OCI-LY7 (cell line): ENCODE measurements around the gene RAX.

Experiments
- EZH2phosphoT487 ChIP-seq: fragments of 200-600 bp; sonication (generic); IDR thresholded peaks from 2 replicates; pipeline ENCODE4 v1.6.1; 2018; ENCODE audit warnings: low read depth, borderline replicate concordance, mild to moderate bottlenecking, mixed run types, antibody characterized with exemption, low read length, moderate library complexity, mixed read lengths
- TF ChIP-seq, protein P1 (sequence below): fragments of 200-600 bp; sonication (generic); conservative IDR thresholded peaks from 2 replicates; pipeline ENCODE4 v1.5.1; 2014; ENCODE audit warnings: mild to moderate bottlenecking, antibody characterized with exemption, low read length, moderate library complexity, mixed read lengths

DNA sequence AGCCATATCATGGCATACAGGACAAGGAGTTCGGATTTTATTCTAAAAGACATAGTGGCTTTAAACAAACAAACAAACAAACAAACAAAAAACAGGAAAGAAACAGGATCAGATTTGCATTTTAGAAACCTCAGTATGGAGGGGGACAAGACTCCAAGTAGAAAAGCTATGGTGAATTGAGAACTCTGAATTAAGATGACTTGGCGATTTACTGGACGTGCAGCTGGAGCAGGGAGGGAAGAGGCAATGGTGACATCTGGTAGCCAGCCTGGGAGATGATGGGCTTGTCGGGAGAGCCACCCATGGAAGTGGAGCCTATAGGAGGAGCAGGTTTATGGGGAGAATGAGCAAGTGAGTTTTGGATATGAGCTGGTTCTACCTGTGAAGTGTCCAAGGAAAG lies 32.0 kb upstream of the RAX start:
- TF ChIP-seq, protein P1, sequence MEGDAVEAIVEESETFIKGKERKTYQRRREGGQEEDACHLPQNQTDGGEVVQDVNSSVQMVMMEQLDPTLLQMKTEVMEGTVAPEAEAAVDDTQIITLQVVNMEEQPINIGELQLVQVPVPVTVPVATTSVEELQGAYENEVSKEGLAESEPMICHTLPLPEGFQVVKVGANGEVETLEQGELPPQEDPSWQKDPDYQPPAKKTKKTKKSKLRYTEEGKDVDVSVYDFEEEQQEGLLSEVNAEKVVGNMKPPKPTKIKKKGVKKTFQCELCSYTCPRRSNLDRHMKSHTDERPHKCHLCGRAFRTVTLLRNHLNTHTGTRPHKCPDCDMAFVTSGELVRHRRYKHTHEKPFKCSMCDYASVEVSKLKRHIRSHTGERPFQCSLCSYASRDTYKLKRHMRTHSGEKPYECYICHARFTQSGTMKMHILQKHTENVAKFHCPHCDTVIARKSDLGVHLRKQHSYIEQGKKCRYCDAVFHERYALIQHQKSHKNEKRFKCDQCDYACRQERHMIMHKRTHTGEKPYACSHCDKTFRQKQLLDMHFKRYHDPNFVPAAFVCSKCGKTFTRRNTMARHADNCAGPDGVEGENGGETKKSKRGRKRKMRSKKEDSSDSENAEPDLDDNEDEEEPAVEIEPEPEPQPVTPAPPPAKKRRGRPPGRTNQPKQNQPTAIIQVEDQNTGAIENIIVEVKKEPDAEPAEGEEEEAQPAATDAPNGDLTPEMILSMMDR = no peak
- TF ChIP-seq EZH2phosphoT487 = no peak
